Measurements from ENCODE around the gene MED25. TPM values are rescaled to one million over a fixed set of nuclear protein-coding genes. Genes with fewer than 3 reads are reported as not detected.

The MED25 gene
- total and polyA plus RNA-seq, 4 donors, result 42.6 to 75.2 (median 48.1) TPM

DNA sequence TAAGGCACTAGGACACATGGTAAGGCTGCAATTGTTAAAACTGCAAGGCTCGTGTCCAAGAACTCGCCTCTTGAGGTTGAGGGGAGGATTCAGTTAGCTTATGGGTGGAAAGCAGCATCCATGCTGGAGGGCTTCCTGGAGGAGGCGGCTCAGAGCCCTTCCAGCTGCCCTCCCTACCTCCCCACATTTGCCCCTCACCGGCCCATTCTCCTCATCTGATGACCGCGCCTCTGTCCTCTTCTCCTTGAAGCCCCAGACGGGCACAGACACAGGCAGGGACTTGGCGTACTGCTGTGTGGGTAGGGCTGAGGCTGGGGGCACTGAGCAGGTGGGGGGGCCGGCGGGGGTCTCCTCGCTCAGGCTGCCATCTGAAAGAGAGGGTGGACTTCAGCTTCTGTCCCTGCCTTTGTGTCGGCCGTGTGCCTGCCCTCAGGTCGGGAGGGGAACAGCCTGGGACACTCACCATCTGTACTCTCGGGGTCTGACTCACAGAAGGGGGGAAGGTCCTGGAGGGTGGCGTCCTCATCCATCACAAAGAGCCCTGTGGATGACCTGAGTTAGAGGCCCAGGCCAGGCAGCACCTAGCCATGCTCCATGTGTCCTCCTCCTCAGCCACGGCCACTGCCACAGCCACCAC, 53.4 kb downstream of the MED25 start:
- Histone ChIP-seq H3K36me3 (ENCODE audit: control insufficient read depth in 4 of 4, insufficient read depth in 4 of 4, low read length in 4 of 4) (peaks cover 0 to 10% (median 6%) of the 10 kb centered on the region in 4 donors), H3K9ac (ENCODE audit: insufficient read depth in 1 of 2, low read length in 2 of 2) (no peak overlapping the region), H3K4me1 (ENCODE audit: control insufficient read depth in 5 of 5, insufficient read depth in 5 of 5, low read length in 5 of 5) (peaks cover 1 to 34% (median 14%) of the 10 kb centered on the region in 5 donors), H3K27me3 (ENCODE audit: control insufficient read depth in 3 of 3, insufficient read depth in 3 of 3, low read length in 2 of 3) (no peaks in the 10 kb centered on the region), H3K9me3 (ENCODE audit: control insufficient read depth in 4 of 4, insufficient read depth in 3 of 4, low read length in 3 of 4) (no peaks in the 10 kb centered on the region), H3K4me3 (no peak overlapping the region), H3K27ac (ENCODE audit: low read depth in 1 of 2, low read length in 1 of 2) (no peak overlapping the region)
- DNase-seq (no peak), ATAC-seq (ENCODE audit: insufficient read depth, low FRiP score) (no peak)
- TF ChIP-seq, protein P1, sequence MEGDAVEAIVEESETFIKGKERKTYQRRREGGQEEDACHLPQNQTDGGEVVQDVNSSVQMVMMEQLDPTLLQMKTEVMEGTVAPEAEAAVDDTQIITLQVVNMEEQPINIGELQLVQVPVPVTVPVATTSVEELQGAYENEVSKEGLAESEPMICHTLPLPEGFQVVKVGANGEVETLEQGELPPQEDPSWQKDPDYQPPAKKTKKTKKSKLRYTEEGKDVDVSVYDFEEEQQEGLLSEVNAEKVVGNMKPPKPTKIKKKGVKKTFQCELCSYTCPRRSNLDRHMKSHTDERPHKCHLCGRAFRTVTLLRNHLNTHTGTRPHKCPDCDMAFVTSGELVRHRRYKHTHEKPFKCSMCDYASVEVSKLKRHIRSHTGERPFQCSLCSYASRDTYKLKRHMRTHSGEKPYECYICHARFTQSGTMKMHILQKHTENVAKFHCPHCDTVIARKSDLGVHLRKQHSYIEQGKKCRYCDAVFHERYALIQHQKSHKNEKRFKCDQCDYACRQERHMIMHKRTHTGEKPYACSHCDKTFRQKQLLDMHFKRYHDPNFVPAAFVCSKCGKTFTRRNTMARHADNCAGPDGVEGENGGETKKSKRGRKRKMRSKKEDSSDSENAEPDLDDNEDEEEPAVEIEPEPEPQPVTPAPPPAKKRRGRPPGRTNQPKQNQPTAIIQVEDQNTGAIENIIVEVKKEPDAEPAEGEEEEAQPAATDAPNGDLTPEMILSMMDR (IDR thresholded peaks at IDR 0.05; ENCODE audit: control extremely low read depth, extremely low read depth), result no peak
- WGBS, 2 donors, result 93 to 94% methylated on average over 17 of the region's 17 CpGs

DNA sequence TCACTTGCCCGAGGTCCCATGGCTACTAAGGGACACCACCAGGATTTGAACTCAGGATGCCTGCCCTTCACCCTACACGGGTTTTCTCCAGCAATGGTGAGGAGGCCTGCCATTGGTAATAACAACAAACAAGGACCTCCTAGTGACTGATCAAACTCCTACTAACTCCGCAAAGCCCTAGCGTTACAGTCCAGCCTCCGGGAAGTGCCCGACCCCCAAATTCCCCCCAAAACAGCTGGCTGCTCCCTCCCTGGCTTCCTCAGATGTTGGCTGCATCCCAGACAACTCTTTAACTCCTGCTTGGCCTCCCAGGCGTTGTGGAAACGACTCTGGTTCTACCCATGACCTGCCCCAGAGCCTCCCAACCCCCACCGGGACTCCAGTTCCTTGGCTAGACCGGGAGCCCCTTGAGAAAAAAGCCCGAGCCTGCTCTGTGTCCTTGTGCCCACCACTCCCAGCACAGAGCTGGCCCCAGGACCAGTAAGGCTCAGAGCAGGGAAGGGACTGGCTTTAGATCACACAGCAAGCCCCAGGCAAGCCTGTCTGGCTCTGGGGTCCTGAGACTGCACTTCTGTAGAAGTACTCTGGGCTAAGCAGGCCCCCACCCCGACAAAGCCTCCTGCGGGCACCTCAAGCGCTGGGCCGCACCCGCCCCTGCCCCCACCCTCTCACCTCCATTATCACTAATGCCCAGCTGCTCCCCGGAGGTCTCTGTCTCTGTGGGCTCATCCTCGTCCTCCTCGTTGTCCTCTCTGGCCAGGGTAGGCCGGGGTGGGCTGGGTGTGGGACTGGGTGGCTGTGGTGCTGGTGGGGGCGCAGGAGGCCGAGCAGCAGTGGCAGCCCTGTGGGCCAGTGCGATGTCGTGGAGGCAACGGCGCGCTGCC, 54.4 kb downstream of the MED25 start:
- H3K36me3 ChIP-seq (ENCODE audit: control insufficient read depth in 4 of 4, insufficient read depth in 4 of 4, low read length in 4 of 4), result peaks cover 0 to 10% (median 6%) of the 10 kb centered on the region in 4 donors
- peaks cover 0 to 29% (median 12%) of the 10 kb centered on the region in 5 donors for H3K4me1 ChIP-seq (ENCODE audit: control insufficient read depth in 5 of 5, insufficient read depth in 5 of 5, low read length in 5 of 5)
- TF ChIP-seq, protein P1 (IDR thresholded peaks at IDR 0.05; ENCODE audit: control extremely low read depth, extremely low read depth), result no peak
- no peaks in the 10 kb centered on the region for H3K9me3 ChIP-seq (ENCODE audit: control insufficient read depth in 4 of 4, insufficient read depth in 3 of 4, low read length in 3 of 4)
- no peaks in the 10 kb centered on the region for H3K27me3 ChIP-seq (ENCODE audit: control insufficient read depth in 3 of 3, insufficient read depth in 3 of 3, low read length in 2 of 3)
- WGBS, 2 donors, result 89 to 93% methylated on average over 27 of the region's 27 CpGs
- DNase-seq, result no peak
- no peak overlapping the region for H3K27ac ChIP-seq (ENCODE audit: low read depth in 1 of 2, low read length in 1 of 2)
- no peak for ATAC-seq (ENCODE audit: insufficient read depth, low FRiP score)
- H3K4me3 ChIP-seq, result no peak overlapping the region
- H3K9ac ChIP-seq (ENCODE audit: insufficient read depth in 1 of 2, low read length in 2 of 2), result no peak overlapping the region

DNA sequence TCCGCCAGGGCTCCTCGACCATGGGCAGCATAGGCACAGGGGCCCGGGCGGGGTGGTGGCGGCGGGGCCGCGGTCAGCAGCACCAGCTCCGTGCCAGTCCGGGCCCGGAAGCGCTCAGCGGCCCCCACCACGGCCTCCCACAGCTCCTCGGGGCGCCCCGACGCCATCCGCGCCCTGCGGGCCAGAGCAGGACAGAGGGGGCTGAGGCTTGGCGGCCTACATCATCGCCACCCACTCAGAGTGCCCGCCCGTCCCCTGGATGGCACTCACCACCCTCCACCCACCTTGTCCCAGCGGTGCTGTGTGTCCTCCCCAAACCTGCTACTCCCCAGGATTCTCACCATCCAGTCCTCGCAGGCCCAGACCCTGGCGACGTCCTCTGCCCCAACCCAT, 55.0 kb downstream of the MED25 start:
- Histone ChIP-seq H3K27ac (ENCODE audit: low read depth in 1 of 2, low read length in 1 of 2) (no peak overlapping the region), H3K27me3 (ENCODE audit: control insufficient read depth in 3 of 3, insufficient read depth in 3 of 3, low read length in 2 of 3) (no peaks in the 10 kb centered on the region), H3K4me1 (ENCODE audit: control insufficient read depth in 5 of 5, insufficient read depth in 5 of 5, low read length in 5 of 5) (peaks cover 0 to 27% (median 10%) of the 10 kb centered on the region in 5 donors), H3K36me3 (ENCODE audit: control insufficient read depth in 4 of 4, insufficient read depth in 4 of 4, low read length in 4 of 4) (peaks cover 0 to 10% (median 6%) of the 10 kb centered on the region in 4 donors), H3K9me3 (ENCODE audit: control insufficient read depth in 4 of 4, insufficient read depth in 3 of 4, low read length in 3 of 4) (no peaks in the 10 kb centered on the region), H3K4me3 (no peak overlapping the region), H3K9ac (ENCODE audit: insufficient read depth in 1 of 2, low read length in 2 of 2) (no peak overlapping the region)
- WGBS, 2 donors, result 95% methylated on average over 28 to 29 of the region's 29 CpGs
- ATAC-seq (ENCODE audit: insufficient read depth, low FRiP score) (no peak), DNase-seq (no peak)
- TF ChIP-seq, protein P1 (IDR thresholded peaks at IDR 0.05; ENCODE audit: control extremely low read depth, extremely low read depth), result no peak
